HEK293 (cell line): ENCODE data around the gene FAM240A.

Experiments
- CTCF ChIA-PET: fragments of 350-600 bp; formaldehyde crosslinking; extraction: SDS; loops from one replicate; lab custom pipeline; 2021; ENCODE audit warnings: antibody characterized with exemption; lab: Yijun Ruan, JAX
- POLR2A ChIA-PET: fragments of 300-600 bp; formaldehyde crosslinking; extraction: SDS; loops from one replicate; lab custom pipeline; 2020; ENCODE audit warnings: antibody characterized with exemption, inconsistent platforms; lab: Yijun Ruan, JAX
- H3K27ac ChIP-seq: fragments of 200-500 bp; sonication (Bioruptor generic); 2 replicates; pipeline ENCODE4 v1.5.1; 2014; ENCODE audit warnings: low read depth, low read length, control low read depth, inconsistent platforms; ENCODE audit errors: extremely low read depth
- H3K36me3 ChIP-seq, 2 experiments: fragments of 200-500 bp in 1 of 2; sonication (Bioruptor generic) in 1 of 2; 1 replicate in 1 of 2; 2 replicates in 1 of 2; pipeline ENCODE4 v1.5.1; 2014 to 2017; ENCODE audit warnings: inconsistent platforms in 2 of 2, low read length in 2 of 2; ENCODE audit not compliant: control insufficient read depth in 2 of 2, insufficient read depth in 1 of 2
- H3K4me1 ChIP-seq: fragments of 200-500 bp; sonication (Bioruptor generic); 2 replicates; pipeline ENCODE4 v1.5.1; 2014; ENCODE audit warnings: mild to moderate bottlenecking, low read length, inconsistent platforms; ENCODE audit not compliant: control insufficient read depth, insufficient read depth
- H3K4me3 ChIP-seq: 2 replicates; pipeline ENCODE4 v1.5.1; 2011; ENCODE audit warnings: low read depth, mild to moderate bottlenecking, control low read depth, low read length, moderate library complexity
- H3K9me3 ChIP-seq: fragments of 200-500 bp; sonication (Bioruptor generic); 2 replicates; pipeline ENCODE4 v1.5.1; 2014; ENCODE audit warnings: low read depth, low read length, inconsistent platforms; ENCODE audit not compliant: control insufficient read depth, insufficient read depth
- EGR2 ChIP-seq: fragments of 450-650 bp; formaldehyde crosslinking; IDR thresholded peaks from 2 replicates; pipeline ENCODE4 v1.5.1; 2016; ENCODE audit warnings: low read depth, missing biosample characterization, missing genetic modification characterization
- GLIS1 ChIP-seq: fragments of 450-650 bp; formaldehyde crosslinking; IDR thresholded peaks from 2 replicates; pipeline ENCODE4 v1.5.1; 2016; ENCODE audit warnings: missing biosample characterization, missing genetic modification characterization
- TCF7L2 ChIP-seq: IDR thresholded peaks from 2 replicates; pipeline ENCODE4 v1.6.1; 2011; ENCODE audit warnings: low read depth, mild to moderate bottlenecking, inconsistent platforms, low read length, moderate library complexity, borderline replicate concordance
- WT1 ChIP-seq: fragments of 450-650 bp; formaldehyde crosslinking; IDR thresholded peaks from 2 replicates; pipeline ENCODE4 v1.5.1; 2016; ENCODE audit warnings: missing biosample characterization, missing genetic modification characterization
- ZBTB17 ChIP-seq: fragments of 450-650 bp; formaldehyde crosslinking; IDR thresholded peaks from 2 replicates; pipeline ENCODE4 v1.5.1; 2016; ENCODE audit warnings: missing biosample characterization, missing genetic modification characterization
- ZBTB20 ChIP-seq: fragments of 450-650 bp; formaldehyde crosslinking; IDR thresholded peaks from 2 replicates; pipeline ENCODE4 v1.5.1; 2016; ENCODE audit warnings: missing biosample characterization, missing genetic modification characterization
- ZBTB48 ChIP-seq: fragments of 450-650 bp; formaldehyde crosslinking; IDR thresholded peaks from 2 replicates; pipeline ENCODE4 v1.5.1; 2016; ENCODE audit warnings: missing biosample characterization, missing genetic modification characterization
- ZBTB7A ChIP-seq: fragments of 450-650 bp; formaldehyde crosslinking; IDR thresholded peaks from 2 replicates; pipeline ENCODE4 v1.5.1; 2016; ENCODE audit warnings: low read depth, missing biosample characterization, missing genetic modification characterization
- ZBTB8A ChIP-seq: fragments of 450-650 bp; formaldehyde crosslinking; IDR thresholded peaks from 2 replicates; pipeline ENCODE4 v1.5.1; 2016; ENCODE audit warnings: missing biosample characterization, missing genetic modification characterization
- ZFHX2 ChIP-seq: fragments of 450-650 bp; formaldehyde crosslinking; conservative IDR thresholded peaks from 2 replicates; pipeline ENCODE4 v1.5.1; 2016; ENCODE audit warnings: missing biosample characterization, missing genetic modification characterization
- ZFP3 ChIP-seq: fragments of 450-650 bp; formaldehyde crosslinking; IDR thresholded peaks from 2 replicates; pipeline ENCODE4 v1.5.1; 2016; ENCODE audit warnings: low read depth, missing biosample characterization, missing genetic modification characterization
- ZFP41 ChIP-seq: fragments of 450-650 bp; formaldehyde crosslinking; IDR thresholded peaks from 2 replicates; pipeline ENCODE4 v1.5.1; 2016; ENCODE audit warnings: missing biosample characterization, missing genetic modification characterization, borderline replicate concordance
- ZIC2 ChIP-seq: fragments of 450-650 bp; formaldehyde crosslinking; IDR thresholded peaks from 2 replicates; pipeline ENCODE4 v1.5.1; 2016; ENCODE audit warnings: missing biosample characterization, missing genetic modification characterization
- ZNF112 ChIP-seq: fragments of 450-650 bp; formaldehyde crosslinking; IDR thresholded peaks from 2 replicates; pipeline ENCODE4 v1.5.0; 2017; ENCODE audit warnings: missing biosample characterization, missing genetic modification characterization
- ZNF146 ChIP-seq: fragments of 450-650 bp; formaldehyde crosslinking; IDR thresholded peaks from 2 replicates; pipeline ENCODE4 v1.5.1; 2016; ENCODE audit warnings: missing biosample characterization, missing genetic modification characterization
- ZNF202 ChIP-seq: fragments of 450-650 bp; formaldehyde crosslinking; IDR thresholded peaks from 2 replicates; pipeline ENCODE4 v1.5.1; 2016; ENCODE audit warnings: missing biosample characterization, missing genetic modification characterization, borderline replicate concordance
- ZNF223 ChIP-seq: fragments of 450-650 bp; formaldehyde crosslinking; IDR thresholded peaks from 2 replicates; pipeline ENCODE4 v1.5.1; 2016; ENCODE audit warnings: missing biosample characterization, missing genetic modification characterization
- ZNF302 ChIP-seq: fragments of 450-650 bp; formaldehyde crosslinking; IDR thresholded peaks from 2 replicates; pipeline ENCODE4 v1.5.1; 2016; ENCODE audit warnings: missing biosample characterization, missing genetic modification characterization, low read depth
- ZNF335 ChIP-seq: fragments of 450-650 bp; formaldehyde crosslinking; conservative IDR thresholded peaks from 2 replicates; pipeline ENCODE4 v1.5.1; 2016; ENCODE audit warnings: missing biosample characterization, missing genetic modification characterization
- ZNF341 ChIP-seq: fragments of 450-650 bp; formaldehyde crosslinking; IDR thresholded peaks from 2 replicates; pipeline ENCODE4; 2016; ENCODE audit warnings: low read depth, missing biosample characterization, missing genetic modification characterization
- ZNF398 ChIP-seq: fragments of 450-650 bp; formaldehyde crosslinking; IDR thresholded peaks from 2 replicates; pipeline ENCODE4 v1.5.1; 2017; ENCODE audit warnings: missing biosample characterization, missing genetic modification characterization
- ZNF48 ChIP-seq: fragments of 450-650 bp; formaldehyde crosslinking; IDR thresholded peaks from 2 replicates; pipeline ENCODE4 v1.5.1; 2016; ENCODE audit warnings: missing biosample characterization, missing genetic modification characterization
- ZNF521 ChIP-seq: fragments of 450-650 bp; formaldehyde crosslinking; IDR thresholded peaks from 2 replicates; pipeline ENCODE4 v1.5.1; 2017; ENCODE audit warnings: missing biosample characterization, mild to moderate bottlenecking, missing genetic modification characterization
- ZNF558 ChIP-seq: fragments of 450-650 bp; formaldehyde crosslinking; IDR thresholded peaks from 2 replicates; pipeline ENCODE4 v1.5.1; 2016; ENCODE audit warnings: missing biosample characterization, missing genetic modification characterization
- ZNF600 ChIP-seq: fragments of 450-650 bp; formaldehyde crosslinking; IDR thresholded peaks from 2 replicates; pipeline ENCODE4 v1.5.1; 2016; ENCODE audit warnings: missing biosample characterization, missing genetic modification characterization
- ZNF610 ChIP-seq: fragments of 450-650 bp; formaldehyde crosslinking; IDR thresholded peaks from 2 replicates; pipeline ENCODE4 v1.5.1; 2016; ENCODE audit warnings: missing biosample characterization, missing genetic modification characterization, borderline replicate concordance
- ZNF776 ChIP-seq: fragments of 450-650 bp; formaldehyde crosslinking; IDR thresholded peaks from 2 replicates; pipeline ENCODE4 v1.5.0; 2017; ENCODE audit warnings: missing biosample characterization, missing genetic modification characterization, borderline replicate concordance
- TF ChIP-seq, protein P1 (sequence below): fragments of 450-650 bp; formaldehyde crosslinking; IDR thresholded peaks from 2 replicates; pipeline ENCODE4 v1.5.1; 2017; ENCODE audit warnings: missing biosample characterization, mild to moderate bottlenecking, missing genetic modification characterization, moderate library complexity
- TF ChIP-seq, protein P2 (sequence below): fragments of 450-650 bp; formaldehyde crosslinking; IDR thresholded peaks from 2 replicates; pipeline ENCODE4 v1.5.1; 2016; ENCODE audit warnings: missing biosample characterization, missing genetic modification characterization
- TF ChIP-seq, protein P3 (sequence below): fragments of 450-650 bp; formaldehyde crosslinking; IDR thresholded peaks from 2 replicates; pipeline ENCODE4 v1.5.1; 2016; ENCODE audit warnings: missing biosample characterization, missing genetic modification characterization

Gene FAM240A

GRCh38 chr3:46566040-46566641 lies 46.2 kb upstream of the FAM240A start, which contains the start of gene LRRC2:
Gene LRRC2, minus strand, starts transcription at chr3:46566302. Its CDS starts 14,711 bp downstream, at chr3:46551591.
- TF ChIP-seq ZNF558 (no peak), ZNF610 (tag by site-specific recombination) (no peak), ZFP3 (tag by site-specific recombination) (no peak), ZNF398 (tag by site-specific recombination) (0 out of 2 replicates have a peak, but pooled peaks have one; percentile 9), ZBTB8A (no peak), EGR2 (tag by site-specific recombination) (0 out of 2 replicates have a peak, but pooled peaks have one; percentile 22), ZNF776 (no peak), WT1 (tag by site-specific recombination) (no peak), ZFP41 (tag by site-specific recombination) (no peak), ZNF302 (tag by site-specific recombination) (no peak), ZNF600 (peak; percentile 64), TCF7L2 (no peak), ZNF335 (peak; percentile 78), ZBTB48 (peak; percentile 76), ZNF48 (tag by site-specific recombination) (no peak), ZNF112 (tag by site-specific recombination) (no peak), ZBTB17 (tag by site-specific recombination) (peak; percentile 16; the same call in 1 of the 2 replicates), ZIC2 (tag by site-specific recombination) (peak; percentile 68), ZFHX2 (tag by site-specific recombination) (peak; percentile 65), ZNF223 (tag by site-specific recombination) (no peak), ZBTB7A (no peak), ZBTB20 (tag by site-specific recombination) (peak; percentile 51; the same call in 1 of the 2 replicates), ZNF202 (tag by site-specific recombination) (no peak), ZNF341 (tag by site-specific recombination) (peak; percentile 63), ZNF521 (no peak), ZNF146 (no peak), GLIS1 (peak; percentile 18; the same call in 1 of the 2 replicates)
- TF ChIP-seq, protein P1, sequence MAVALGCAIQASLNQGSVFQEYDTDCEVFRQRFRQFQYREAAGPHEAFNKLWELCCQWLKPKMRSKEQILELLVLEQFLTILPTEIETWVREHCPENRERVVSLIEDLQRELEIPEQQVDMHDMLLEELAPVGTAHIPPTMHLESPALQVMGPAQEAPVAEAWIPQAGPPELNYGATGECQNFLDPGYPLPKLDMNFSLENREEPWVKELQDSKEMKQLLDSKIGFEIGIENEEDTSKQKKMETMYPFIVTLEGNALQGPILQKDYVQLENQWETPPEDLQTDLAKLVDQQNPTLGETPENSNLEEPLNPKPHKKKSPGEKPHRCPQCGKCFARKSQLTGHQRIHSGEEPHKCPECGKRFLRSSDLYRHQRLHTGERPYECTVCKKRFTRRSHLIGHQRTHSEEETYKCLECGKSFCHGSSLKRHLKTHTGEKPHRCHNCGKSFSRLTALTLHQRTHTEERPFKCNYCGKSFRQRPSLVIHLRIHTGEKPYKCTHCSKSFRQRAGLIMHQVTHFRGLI (tag by site-specific recombination) = peak; percentile 68; the same call in 1 of the 2 replicates
- TF ChIP-seq, protein P2, sequence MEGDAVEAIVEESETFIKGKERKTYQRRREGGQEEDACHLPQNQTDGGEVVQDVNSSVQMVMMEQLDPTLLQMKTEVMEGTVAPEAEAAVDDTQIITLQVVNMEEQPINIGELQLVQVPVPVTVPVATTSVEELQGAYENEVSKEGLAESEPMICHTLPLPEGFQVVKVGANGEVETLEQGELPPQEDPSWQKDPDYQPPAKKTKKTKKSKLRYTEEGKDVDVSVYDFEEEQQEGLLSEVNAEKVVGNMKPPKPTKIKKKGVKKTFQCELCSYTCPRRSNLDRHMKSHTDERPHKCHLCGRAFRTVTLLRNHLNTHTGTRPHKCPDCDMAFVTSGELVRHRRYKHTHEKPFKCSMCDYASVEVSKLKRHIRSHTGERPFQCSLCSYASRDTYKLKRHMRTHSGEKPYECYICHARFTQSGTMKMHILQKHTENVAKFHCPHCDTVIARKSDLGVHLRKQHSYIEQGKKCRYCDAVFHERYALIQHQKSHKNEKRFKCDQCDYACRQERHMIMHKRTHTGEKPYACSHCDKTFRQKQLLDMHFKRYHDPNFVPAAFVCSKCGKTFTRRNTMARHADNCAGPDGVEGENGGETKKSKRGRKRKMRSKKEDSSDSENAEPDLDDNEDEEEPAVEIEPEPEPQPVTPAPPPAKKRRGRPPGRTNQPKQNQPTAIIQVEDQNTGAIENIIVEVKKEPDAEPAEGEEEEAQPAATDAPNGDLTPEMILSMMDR (tag by site-specific recombination) = no peak
- TF ChIP-seq, protein P3, sequence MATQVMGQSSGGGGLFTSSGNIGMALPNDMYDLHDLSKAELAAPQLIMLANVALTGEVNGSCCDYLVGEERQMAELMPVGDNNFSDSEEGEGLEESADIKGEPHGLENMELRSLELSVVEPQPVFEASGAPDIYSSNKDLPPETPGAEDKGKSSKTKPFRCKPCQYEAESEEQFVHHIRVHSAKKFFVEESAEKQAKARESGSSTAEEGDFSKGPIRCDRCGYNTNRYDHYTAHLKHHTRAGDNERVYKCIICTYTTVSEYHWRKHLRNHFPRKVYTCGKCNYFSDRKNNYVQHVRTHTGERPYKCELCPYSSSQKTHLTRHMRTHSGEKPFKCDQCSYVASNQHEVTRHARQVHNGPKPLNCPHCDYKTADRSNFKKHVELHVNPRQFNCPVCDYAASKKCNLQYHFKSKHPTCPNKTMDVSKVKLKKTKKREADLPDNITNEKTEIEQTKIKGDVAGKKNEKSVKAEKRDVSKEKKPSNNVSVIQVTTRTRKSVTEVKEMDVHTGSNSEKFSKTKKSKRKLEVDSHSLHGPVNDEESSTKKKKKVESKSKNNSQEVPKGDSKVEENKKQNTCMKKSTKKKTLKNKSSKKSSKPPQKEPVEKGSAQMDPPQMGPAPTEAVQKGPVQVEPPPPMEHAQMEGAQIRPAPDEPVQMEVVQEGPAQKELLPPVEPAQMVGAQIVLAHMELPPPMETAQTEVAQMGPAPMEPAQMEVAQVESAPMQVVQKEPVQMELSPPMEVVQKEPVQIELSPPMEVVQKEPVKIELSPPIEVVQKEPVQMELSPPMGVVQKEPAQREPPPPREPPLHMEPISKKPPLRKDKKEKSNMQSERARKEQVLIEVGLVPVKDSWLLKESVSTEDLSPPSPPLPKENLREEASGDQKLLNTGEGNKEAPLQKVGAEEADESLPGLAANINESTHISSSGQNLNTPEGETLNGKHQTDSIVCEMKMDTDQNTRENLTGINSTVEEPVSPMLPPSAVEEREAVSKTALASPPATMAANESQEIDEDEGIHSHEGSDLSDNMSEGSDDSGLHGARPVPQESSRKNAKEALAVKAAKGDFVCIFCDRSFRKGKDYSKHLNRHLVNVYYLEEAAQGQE (tag by site-specific recombination) = no peak
- ChIA-PET CTCF (interaction anchor here (1.0 kb wide), 1 partner anchor 77 kb away, joined by 7 read pairs; no protein-coding TSS in a partner anchor), POLR2A (no interaction called here)
- no peak within 1 kb of the TSS; the same call in 1 of the 2 replicates for H3K27ac ChIP-seq
- no peaks in the 10 kb centered on the region for H3K9me3 ChIP-seq
- H3K4me1 ChIP-seq = no peaks in the 10 kb centered on the region; the same call in 1 of the 2 replicates
- no peaks in the 10 kb centered on the region for H3K36me3 ChIP-seq
- H3K4me3 ChIP-seq = peak within 1 kb of the TSS; percentile 22
